ENCODE results near the gene ATP2B3.
A peak's percentile ranks its signal among the peaks of the same experiment; 100 is the strongest.

ATP2B3 gene

DNA sequence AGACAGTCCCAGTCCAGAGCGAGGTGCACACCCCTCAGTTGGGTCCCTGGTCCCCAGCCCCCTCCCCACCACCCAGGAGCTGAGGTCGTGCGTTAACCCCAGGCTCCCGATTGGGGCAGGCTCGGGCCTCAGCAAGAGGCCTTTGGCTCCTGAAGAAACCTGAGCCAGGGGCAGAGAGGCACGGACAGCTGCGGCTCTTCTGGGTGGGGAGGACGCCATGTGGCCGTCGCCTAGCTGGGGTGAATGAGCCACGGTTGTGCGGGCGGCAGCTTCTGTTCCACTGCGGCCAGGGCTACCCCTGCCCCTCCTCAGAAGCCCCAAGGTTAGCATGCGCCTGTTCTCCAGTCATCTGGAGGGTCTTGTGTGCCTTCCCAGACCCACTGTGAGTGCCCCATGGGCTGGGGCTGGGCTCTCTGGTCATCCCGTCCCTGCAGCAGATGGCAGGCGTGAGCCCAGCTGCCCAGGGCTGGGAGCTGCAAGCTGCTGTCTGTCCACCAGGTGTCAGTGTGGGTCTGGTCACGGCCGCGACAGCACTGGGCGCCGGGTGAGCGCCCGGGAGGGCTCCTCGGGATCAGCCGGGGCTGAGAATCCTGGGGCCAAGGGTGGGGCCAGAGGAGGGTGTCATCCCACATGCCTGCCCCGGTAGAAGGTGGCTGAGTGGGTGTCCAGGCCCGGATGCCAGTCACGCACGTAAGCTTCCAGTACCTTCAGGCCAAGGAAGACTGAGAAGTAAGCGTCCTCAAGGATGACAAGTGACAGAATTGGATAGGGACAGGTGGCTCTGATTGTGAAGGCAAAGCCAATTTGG lies 21.9 kb downstream of the ATP2B3 start:
- DNase-seq: peak; percentile 58

GRCh38 chrX:153539979-153540358 lies 22.5 kb downstream of the ATP2B3 start:
- no peak for DNase-seq

GRCh38 chrX:153544727-153545126 lies 27.3 kb downstream of the ATP2B3 start:
- no peak for DNase-seq

GRCh38 chrX:153546386-153546785 lies 28.9 kb downstream of the ATP2B3 start:
- no peak for DNase-seq

DNA sequence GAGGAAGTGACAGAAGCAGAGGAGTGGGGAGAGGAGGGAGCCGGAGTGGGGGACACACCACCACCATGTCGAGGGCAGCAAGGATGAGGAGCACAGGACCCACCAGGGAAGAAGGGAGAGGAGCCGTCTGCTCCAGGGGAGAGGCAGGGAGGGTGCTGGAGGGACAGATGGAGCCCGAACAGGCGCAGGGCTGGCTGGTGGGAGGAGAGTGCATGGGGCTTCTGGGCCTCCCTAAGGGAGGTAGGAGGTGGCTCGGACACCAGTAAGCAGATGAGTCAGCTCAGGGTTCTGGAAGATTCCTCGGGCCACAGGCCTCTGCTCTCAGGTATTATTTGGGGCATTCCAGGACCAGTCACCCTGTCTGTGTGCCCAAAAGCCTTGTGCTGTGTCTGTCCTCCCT lies 29.8 kb downstream of the ATP2B3 start:
- no peak for DNase-seq

DNA sequence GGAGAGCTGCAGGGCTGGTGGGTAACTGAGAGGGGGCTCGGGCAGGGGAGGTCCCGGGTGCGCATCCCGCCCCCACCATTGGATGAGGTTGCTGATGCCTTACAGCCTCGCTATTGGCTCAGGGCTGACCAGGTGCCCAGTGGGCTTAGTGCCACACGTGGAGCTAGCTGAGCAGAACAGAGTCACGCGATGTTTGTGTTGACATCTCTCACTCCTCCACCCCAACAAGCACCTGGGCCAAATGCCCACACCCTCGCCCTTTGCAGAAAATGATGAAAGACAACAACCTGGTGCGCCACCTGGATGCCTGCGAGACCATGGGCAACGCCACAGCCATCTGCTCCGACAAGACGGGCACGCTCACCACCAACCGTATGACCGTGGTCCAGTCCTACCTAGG lies 31.8 kb downstream of the ATP2B3 start:
- no peak for DNase-seq

- no peak for DNase-seq
Measured at GRCh38 chrX:153549807-153550206, 32.4 kb downstream of the ATP2B3 start.

- no peak for DNase-seq
Measured at GRCh38 chrX:153551135-153551534, 33.7 kb downstream of the ATP2B3 start.

DNA sequence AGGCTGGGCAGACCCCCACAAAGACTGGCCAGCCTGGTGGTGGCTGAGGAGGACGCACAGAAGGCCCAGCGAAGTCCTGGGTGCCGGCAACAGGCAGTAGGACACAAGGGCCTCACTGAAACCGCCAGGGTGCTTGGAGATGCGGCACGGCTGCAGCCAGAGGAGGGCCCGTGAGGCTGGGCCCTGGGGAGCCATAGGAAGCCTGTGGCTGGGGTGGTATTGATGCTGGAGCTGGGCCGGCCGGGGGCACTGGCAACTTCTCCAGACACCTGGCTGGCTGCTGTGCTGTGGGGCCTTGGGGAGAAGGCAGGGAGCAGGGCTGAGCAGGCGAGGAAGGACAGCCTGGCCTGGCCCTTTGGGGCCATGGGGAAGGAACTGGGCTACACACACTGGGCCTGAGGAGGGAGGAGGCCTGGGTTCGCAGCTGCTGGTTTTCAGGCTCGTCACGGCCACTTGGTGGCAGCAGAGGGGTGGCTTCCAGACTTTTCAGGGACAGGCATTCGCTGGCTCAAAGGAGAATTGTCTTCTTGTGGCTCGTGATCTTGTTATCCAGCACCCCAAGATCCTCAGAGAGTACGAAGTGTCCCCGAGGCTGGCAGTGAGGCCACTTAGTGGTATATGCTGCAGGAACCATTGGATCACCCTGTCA lies 37.2 kb downstream of the ATP2B3 start:
- peak; percentile 65 for DNase-seq

DNA sequence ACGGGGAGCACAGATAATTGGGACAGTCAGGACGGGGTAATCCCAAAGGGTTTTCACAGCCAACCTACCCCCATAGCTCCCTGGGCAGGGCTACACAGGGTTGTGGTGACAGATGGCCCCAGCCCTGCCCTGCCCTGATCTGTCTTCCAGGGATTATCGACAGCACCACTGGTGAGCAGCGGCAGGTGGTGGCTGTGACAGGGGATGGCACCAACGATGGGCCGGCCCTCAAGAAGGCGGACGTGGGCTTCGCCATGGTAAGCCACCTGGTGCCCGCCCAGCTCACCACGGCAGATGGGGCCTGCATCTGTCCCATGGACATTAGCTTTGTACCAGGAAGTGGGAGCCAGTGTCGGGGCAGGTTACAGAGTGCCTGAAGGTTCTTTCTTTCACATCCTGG lies 39.3 kb downstream of the ATP2B3 start:
- DNase-seq: no peak

- no peak for DNase-seq
Measured at GRCh38 chrX:153557618-153558355, 40.3 kb downstream of the ATP2B3 start.

- DNase-seq: peak; percentile 9
Measured at GRCh38 chrX:153560000-153560399, 42.6 kb downstream of the ATP2B3 start.

GRCh38 chrX:153560466-153560865 lies 43.0 kb downstream of the ATP2B3 start:
- no peak for DNase-seq

- DNase-seq: no peak
Measured at GRCh38 chrX:153561337-153561736, 43.9 kb downstream of the ATP2B3 start.

DNA sequence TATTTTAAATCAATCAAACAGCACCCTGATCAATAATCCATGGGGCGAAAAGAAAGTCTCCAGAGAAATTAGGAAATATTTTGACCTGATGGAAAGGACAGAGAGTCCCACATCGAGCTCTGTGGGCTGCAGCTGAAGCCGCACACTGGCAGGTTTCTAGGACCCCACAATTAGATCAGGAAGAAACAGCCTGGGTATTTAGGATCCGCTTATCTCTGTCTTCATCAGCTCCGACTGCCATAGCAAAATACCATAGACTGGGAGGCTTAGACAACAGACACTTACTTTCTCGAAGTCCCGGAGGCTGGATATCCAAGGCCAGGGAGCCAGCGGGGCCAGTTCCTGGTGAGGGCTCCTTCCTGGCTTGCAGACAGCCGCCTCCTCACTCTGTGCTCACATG lies 45.1 kb downstream of the ATP2B3 start:
- no peak for DNase-seq

GRCh38 chrX:153564047-153564606 lies 46.7 kb downstream of the ATP2B3 start:
- DNase-seq: no peak

- DNase-seq: no peak
Measured at GRCh38 chrX:153565996-153566580, 48.6 kb downstream of the ATP2B3 start.

- no peak for DNase-seq
Measured at GRCh38 chrX:153568451-153569011, 51.1 kb downstream of the ATP2B3 start.

DNA sequence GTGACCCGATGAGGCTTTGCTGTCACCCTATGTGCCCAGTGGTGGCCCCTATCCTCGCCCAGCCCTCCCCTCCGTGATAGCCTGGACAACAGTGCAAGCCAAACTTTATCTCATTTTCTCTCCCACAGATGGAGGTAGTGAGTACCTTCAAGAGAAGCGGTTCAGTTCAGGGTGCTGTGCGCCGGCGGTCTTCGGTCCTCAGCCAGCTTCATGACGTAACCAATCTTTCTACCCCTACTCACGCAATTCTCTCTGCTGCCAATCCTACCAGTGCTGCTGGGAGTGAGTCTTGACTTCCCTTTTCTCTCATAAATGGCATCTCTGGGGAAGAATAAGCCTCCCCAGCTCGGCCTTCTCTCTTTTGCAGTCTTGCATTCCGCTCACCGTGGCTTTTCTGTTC lies 52.0 kb downstream of the ATP2B3 start:
- DNase-seq: no peak

DNA sequence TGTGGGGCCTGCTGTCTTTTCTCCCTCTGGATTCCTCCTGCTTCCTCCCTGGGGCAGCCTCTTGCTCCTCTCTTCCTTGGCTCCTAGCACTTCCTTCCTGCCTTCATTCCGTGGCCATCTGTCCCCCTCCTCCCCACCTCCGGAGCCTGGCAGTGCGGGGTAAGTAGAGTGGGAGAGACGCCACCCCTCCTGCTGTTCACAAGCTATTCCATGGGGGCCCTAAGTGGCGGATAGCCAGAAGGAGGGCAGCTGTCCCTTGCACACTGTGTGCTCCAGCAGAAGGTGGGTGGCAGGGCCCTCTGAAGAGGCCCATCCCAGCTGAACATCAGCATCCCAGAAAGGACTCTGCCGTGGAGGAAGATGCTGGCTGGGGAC lies 54.1 kb downstream of the ATP2B3 start:
- no peak for DNase-seq

GRCh38 chrX:153572601-153573000 lies 55.2 kb downstream of the ATP2B3 start:
- DNase-seq: no peak

GRCh38 chrX:153573984-153574383 lies 56.5 kb downstream of the ATP2B3 start:
- DNase-seq: peak; percentile 19
